Effector CD8-positive, alpha-beta T cell (primary cell): ENCODE measurements around the gene PDZD2.

Experiments used
- DNase-seq: peaks from one replicate; lab custom pipeline; 2025; lab: John Stamatoyannopoulos, UW

The PDZD2 gene

DNA sequence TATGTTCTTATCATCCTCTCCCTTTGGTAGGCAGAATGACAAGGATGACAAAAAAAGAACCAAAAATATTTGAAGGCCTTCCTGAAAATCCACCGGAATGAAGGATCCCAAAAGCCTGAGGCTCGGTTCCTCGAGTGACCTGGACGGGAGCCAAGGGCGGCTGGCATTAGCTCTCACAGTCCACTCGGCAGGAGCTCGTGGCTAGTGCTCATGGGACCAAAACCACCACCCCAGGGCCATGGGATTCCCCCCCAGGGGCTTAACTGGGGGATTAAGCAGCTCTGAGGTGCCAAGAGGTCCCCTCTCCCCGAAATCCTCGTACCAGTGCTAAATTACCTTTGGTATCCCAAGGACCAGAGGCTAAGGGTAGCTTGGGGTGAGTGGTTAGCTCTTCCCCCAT is 586 bp upstream of the PDZD2 start:
- DNase-seq = no peak

DNA sequence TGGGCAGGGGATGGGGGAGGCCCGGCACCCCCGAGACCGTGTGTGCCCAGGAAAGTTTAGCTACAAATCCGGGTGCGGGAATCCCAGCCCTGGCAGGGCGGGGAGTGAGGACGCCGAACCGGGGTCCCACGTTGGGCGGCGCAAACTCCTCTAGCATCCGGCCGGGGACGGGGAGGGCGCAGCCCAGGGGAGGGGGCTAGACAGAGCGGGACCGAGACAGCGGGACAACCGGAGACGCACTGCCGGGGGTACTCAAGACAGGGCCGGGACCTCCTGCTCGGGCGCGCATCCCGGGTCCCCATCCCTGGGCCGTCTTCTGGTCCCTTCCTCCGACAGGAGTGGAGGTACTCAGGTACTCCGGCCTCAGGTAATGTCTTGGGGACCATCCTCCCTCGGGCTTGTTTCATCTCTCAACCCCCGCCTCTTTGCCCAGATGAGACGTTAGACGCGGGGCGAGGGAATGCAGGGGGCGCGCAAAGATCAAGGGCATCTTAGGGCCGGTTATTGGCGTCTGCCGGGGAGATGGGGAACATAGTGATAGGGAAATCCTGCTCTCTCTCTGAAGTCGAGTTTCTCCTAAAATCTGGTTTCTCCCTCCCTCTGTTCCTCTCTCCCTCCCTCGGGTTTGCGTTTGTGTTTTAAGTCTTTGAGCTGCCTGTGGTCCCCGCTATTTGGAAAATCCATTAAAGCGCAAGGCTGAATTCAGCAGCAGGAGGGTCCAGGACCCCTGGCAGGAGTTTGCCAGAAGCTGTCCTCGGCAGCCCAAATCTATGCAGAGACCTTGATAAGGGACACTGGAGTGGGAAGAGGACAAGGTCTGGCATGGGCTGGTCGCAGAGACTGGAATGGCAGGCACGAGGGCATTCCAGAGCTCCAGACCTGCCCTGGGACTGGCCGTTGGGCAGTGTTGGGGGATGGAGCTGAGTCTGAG is 815 bp downstream of the PDZD2 start:
- no peak for DNase-seq

DNA sequence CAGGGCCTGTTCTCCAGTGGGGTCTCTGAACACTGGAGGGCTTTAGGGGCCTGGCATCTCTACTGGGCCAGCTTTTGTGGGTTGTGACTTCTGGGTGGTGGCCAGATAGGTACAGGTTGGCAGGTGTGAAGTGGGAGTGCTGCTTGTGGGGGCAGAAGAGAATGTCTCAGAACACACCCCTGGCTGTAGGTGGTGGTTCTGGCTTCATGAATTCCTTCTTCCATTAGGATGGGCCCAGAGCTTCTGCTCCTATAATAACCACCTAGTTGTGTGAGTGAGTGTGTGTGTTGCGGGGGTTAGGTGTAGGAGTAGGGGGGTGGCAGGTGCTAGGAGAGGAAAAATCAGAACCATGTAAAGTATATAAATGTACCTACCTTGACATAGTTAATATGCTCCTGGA is 1.6 kb downstream of the PDZD2 start:
- DNase-seq = no peak

- no peak for DNase-seq
Measured at GRCh38 chr5:31641059-31641458, 2.1 kb downstream of the PDZD2 start.

- no peak for DNase-seq
Measured at GRCh38 chr5:31641575-31641974, 2.6 kb downstream of the PDZD2 start.

DNA sequence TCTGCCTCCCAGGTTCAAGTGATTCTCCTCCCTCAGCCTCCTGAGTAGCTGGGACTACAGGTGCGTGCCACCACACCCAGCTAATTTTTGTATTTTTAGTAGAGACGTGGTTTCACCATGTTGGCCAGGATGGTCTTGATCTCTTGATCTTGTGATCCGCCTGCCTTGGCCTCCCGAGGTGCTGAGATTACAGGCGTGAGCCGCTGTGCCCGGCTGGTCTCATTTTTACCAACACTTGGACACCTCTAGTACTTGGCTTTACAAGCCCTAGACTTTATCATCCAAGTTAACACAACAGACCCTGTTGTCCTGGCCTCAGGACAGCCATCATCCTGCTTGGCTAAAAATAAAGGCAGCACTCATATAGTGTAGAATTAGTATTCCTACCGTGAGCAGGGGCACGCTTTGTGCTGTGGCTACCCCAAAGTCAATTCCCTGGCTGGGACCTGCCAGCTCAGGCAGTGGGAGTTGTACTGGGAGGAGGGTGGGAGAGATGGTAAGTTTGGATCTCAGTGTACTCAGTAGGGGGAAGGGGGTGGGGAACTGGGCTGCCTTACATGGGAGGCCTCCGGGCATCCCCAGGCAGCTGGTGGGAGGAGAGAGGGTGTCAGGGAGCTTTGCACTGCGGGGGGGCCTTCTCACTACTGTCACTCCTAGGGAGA is 6.6 kb downstream of the PDZD2 start:
- no peak for DNase-seq

DNA sequence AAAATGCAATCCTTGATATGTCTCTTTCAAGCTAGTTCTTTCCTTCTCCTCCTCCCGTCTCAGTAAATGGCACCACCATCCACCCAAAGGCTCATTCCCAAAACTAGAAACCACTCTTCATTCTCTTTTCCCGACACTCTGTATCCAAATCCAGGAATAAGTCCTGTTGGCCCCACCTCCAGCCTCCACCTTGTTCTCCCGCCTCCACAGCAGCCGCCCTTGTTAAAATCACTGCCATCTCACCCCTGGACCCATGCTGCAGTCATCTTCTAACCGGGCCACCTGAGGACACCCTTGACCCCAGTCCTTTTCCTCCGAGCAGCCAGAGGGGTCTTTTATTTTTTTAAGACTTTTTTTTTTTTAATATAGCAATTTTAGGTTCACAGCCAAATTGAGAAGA is 9.4 kb downstream of the PDZD2 start:
- DNase-seq = no peak

DNA sequence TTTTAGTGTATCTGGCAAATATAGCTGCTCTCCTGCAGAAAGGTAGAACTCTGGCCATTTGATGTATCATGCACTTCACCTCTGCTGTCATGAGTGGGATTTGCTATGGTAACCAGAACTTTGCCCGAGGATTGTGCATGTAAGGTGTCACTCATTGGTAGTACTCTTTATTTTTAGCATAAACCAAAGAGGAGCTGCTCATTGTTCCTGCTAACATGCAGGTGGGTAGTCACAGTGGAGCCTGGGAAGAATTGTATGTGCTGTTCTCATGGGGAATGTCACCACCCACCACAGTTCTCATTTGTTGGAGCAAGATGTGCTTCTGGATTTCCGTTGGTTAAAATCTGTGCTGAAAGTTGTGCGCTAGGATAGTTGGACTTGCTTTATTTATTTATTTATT is 12.3 kb downstream of the PDZD2 start:
- no peak for DNase-seq

DNA sequence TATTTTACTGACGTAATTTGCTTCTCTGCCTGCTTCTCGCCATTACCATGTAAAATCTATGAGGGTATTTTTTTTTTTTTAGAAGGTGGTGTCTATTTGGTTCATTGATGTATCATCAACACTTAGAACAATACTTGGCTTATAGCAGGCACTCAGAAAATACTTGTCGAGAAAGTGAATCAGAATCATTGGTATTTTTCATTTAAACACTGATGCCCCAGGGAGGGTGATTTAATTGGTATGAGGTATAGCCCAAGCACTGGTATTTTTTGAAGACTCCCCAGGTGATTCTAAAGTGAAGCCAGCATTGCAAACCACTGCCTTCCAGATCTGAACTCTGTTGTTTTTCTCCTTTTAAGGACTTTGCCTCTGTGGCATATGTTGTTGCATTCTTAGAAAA is 16.6 kb downstream of the PDZD2 start:
- DNase-seq = no peak

GRCh38 chr5:31656806-31657205 is 17.9 kb downstream of the PDZD2 start:
- no peak for DNase-seq

DNA sequence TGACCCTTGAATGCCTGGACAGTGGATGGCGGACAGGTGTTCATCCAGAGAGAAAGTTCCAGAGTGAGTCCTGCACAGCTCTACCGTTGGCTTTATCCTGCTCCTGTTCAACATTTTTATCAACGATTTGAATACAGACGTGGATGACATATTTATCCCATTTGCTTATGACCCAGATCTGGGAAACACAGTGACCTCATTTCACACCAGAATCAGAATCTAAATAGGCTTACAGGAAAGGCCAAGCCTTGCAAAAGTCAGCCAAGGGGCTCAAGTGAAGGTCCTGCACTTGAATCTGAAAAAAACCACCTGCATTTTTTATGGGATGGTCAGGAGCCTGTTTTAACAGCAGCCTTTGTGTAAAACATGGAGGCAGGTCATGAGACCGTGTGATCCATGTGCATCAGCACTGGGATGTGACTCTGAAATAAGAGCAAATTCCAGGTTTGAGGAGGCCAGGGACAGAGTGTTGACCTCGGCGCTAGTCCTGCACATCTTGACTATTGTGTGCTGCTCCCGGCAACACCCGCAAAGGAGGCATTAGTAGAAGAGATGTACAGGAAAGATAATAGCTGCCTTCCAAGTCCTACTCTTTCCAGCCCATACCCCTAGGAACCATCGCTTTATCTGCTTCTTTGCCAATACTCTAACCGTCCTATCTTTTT is 18.5 kb downstream of the PDZD2 start:
- DNase-seq = no peak

GRCh38 chr5:31661257-31661656 is 22.3 kb downstream of the PDZD2 start:
- DNase-seq = no peak

GRCh38 chr5:31663519-31663918 is 24.6 kb downstream of the PDZD2 start:
- DNase-seq = no peak

DNA sequence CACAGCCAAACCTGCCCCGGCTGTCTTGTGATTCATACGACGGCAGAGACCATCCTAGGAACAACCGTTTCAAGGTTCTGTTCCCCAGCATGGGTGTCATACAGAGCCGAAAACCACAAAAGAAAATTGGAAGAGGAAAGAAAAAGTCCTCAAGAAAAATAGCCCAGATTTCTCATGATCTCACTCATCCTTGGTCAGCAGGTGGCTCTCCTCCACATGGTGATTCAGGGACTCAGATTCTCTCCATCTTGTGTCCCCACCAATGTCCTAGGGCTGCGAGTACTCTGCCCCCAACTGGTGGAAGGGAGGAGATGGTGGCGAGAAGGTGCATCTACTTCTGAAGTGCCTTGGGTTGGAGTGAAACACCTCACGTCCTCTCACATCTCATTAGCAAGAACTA is 25.6 kb downstream of the PDZD2 start:
- DNase-seq = no peak

GRCh38 chr5:31671339-31671741 is 32.4 kb downstream of the PDZD2 start:
- DNase-seq = no peak

- no peak for DNase-seq
Measured at GRCh38 chr5:31674371-31674951, 35.5 kb downstream of the PDZD2 start.

DNA sequence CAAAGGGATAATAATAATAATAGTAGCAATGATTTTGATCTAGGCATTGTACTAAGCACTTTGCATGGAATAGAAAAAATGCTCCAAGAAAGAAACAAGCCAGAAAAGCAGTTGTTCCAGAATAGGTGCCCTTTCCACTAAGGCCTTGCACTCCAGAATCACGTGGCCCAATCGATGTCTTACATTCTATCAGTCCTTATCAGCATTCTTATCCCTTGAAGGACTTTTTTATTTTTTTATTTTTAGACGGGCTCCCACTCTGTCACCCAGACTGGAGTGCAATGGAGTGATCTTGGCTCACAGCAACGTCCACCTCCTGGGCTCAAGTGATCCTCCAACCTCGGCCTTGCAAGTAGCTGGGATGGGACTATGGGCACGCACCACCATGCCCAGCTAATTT is 36.5 kb downstream of the PDZD2 start:
- no peak for DNase-seq

DNA sequence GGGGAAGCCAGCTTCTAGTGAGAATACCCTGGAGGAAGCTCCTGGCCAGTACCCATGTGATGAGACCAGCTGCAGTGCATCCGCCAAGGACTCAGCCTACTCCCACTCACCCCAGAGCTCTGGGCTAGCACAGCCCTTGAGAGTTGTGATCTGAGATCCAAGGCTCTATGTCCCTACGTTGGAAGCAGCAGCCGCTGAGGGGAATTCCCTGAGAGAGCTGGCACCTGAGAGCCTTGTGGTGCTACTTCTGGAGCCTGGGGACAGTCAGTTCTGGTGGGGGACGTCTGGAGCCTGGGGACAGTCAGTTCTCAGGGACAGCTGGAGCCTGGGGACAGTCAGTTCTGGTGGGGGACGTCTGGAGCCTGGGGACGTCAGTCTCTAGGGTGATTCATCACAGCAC is 39.2 kb downstream of the PDZD2 start:
- DNase-seq = no peak

GRCh38 chr5:31680528-31680927 is 41.6 kb downstream of the PDZD2 start:
- no peak for DNase-seq

DNA sequence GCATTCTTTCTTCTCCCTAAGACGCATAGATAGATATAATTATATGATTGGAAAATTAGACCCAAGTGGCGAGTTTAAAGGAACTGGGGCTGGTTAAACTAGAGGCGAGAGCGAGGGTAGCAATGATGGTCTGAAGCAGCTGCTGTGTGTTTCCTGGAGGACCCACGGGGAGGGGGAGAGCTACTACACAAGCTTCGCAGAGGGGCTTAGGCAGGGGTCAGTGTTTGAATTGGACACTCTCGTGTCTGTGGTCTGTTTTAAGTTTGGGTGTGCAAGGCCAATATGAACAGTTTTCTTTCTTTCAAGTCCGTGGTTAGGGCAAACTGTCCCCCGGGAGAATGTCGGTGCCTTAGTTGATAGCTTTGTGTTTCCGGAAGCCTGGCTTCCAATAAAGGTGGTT is 43.1 kb downstream of the PDZD2 start:
- no peak for DNase-seq

- DNase-seq = no peak
Measured at GRCh38 chr5:31682851-31683250, 43.9 kb downstream of the PDZD2 start.

DNA sequence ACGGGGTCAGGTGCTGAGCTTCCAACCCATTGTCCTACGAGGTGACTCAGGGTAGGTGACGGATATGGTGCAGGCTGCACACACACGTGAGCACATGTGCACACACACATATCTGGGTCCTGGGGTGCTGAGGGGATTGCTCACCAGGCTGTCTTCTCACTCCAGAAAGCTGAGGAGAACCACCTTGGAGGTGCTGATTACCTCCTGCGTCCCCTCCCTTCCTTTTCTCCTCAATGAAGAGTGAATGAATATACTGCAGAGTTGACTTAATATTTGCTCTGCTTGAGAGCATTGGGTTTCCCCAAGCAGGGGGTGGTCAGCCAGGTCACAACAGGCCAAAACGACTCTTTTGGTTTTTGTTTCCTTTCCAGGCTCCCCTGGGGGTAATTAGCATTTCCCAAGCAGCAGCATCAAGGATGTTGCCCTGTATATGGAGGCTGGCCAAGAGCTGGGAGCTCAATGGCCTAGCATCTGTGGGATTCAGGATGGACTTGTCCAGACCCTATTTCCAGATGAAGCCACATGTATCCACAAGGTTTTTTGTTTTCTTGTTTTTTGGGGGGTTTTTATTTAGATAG is 49.7 kb downstream of the PDZD2 start:
- DNase-seq = no peak
